Pancreas (tissue), 10 donors: Measurements from ENCODE around the gene DOCK10. TPM values are rescaled to one million over a fixed set of nuclear protein-coding genes. Genes with fewer than 3 reads are reported as not detected.

Experiments used
- ATAC-seq, 4 donors: fragments of 200-7000 bp; cut with Tn5 transposase; one replicate each; pipeline versions ENCODE4 v1.8.0 to v1.9.1; 2020; ENCODE audit warnings: mild to moderate bottlenecking in 4 of 4, moderate library complexity in 4 of 4
- DNase-seq, 6 donors: peaks; one replicate each; pipeline ENCODE4 v3.0.0-alpha.2; 2020
- FAIRE-seq: peaks from 2 replicates; lab custom pipeline; 2012; peaks lifted over from hg19 to GRCh38; lab: Jason Lieb, UNC
- H3K27ac ChIP-seq, 4 donors: fragments of 200-600 bp; sonication (generic); 1 replicate in 3 of 4; 2 replicates in 1 of 4; pipeline versions ENCODE4 v1.5.0 to v1.8.0; 2020
- H3K27me3 ChIP-seq, 4 donors: fragments of 200-600 bp; one replicate each; pipeline ENCODE4 v1.8.0; 2021
- H3K36me3 ChIP-seq, 3 donors: fragments of 200-600 bp; sonication (generic) in 1 of 3; one replicate each; pipeline versions ENCODE4 v1.5.0 to v1.8.0; 2020 to 2021
- H3K4me1 ChIP-seq, 3 donors: fragments of 200-600 bp; one replicate each; pipeline ENCODE4 v1.8.0; 2021
- H3K4me3 ChIP-seq, 4 donors: fragments of 200-600 bp; sonication (generic) in 2 of 4; one replicate each; pipeline versions ENCODE4 v1.5.0 to v1.8.0; 2020 to 2021
- H3K9me3 ChIP-seq, 4 donors: fragments of 200-600 bp; one replicate each; pipeline ENCODE4 v1.8.0; 2021
- CTCF ChIP-seq, 4 donors: fragments of 200-600 bp; sonication (generic) in 3 of 4; IDR thresholded peaks; one replicate each; pipeline versions ENCODE4 v1.5.0 to v1.8.0; 2021; ENCODE audit warnings: antibody characterized with exemption in 4 of 4
- WGBS, 2 donors: extraction: QIAGEN DNeasy Blood & Tissue Kit; methylation state at CpG; one replicate each; pipeline ENCODE4 v1.1.7; 2013; 5-methylcytosine and 5-hydroxymethylcytosine counted together
- intact Hi-C, 3 donors: fragments of 100-400 bp; cut with DNase I; formaldehyde crosslinking; loops; one replicate each; pipeline versions ENCODE4 v1.11.1 to v1.14.2; 2022
- polyA plus RNA-seq, 2 donors: library from polyadenylated mRNA; stranded (reverse); fragments of 200-250 nt; gene quantifications; one replicate each; pipeline ENCODE4 v1.2.3, GENCODE V29; 2013
- total RNA-seq, 6 donors: library from RNA; stranded (reverse); fragmentation: NEBNext Ultra II Directional in 4 of 6; extraction: Animal tissue kit (Norgen Biotek cat#: 25700) in 4 of 6; gene quantifications; one replicate each; pipeline versions ENCODE4 v1.2.1 to v1.2.4, GENCODE V29; 2021 to 2023
- donor health status: healthy with polysubstance abuse.
- donor health status: DM: no; HTN: no; CAD: no; lungs with moderate emphysema.
- donor health status: DM: no; HTN: no; CAD: no.
- donor health status: control.
- donor health status: control.
- donor health status: Bipolar disorder and iron deficiency.
- donor health status: DM: yes; HTN: yes; CAD: no.
- donor health status: DM: no; HTN: no; CAD: no.
- donor health status: DM: no; HTN: no; CAD: no.
- donor health status: DM: yes; HTN: yes; CAD: no.

Gene DOCK10
- total and polyA plus RNA-seq, 8 donors, result 0.95 to 16.3 (median 2.7) TPM

GRCh38 chr2:224931956-224932355, 110.3 kb downstream of the DOCK10 start:
- Histone ChIP-seq H3K27ac (no peak overlapping the region), H3K9me3 (no peaks in the 10 kb centered on the region), H3K4me1 (peaks cover 0 to 5% (median 0%) of the 10 kb centered on the region in 3 donors), H3K27me3 (no peaks in the 10 kb centered on the region), H3K4me3 (no peak overlapping the region), H3K36me3 (no peaks in the 10 kb centered on the region)
- no peak for FAIRE-seq
- no peak for DNase-seq
- intact Hi-C loops, result no loop called here
- TF ChIP-seq CTCF (IDR thresholded peaks at IDR 0.05), result no peak
- 61 to 62% methylated on average over 4 of the region's 4 CpGs for WGBS, 2 donors
- no peak for ATAC-seq

DNA sequence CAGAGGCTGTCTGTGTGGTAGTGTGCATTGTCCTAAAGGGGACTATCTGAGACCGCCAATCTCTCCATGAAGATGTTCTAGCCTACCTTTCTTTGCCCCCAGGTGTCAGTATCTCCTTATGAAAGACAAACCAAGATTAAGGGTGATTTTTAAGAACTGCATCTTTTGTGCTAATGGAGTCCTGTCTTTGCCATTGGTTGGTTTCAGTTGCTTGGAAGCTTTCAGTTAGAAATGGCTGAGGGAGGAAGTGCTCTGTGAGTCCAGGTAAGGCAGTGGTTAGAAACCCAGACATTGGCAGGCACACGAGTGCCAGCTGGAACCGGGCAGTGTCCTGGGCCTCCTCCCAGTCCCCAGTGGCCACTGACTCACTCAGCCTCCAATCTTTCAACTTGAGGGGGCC, 111.3 kb downstream of the DOCK10 start:
- DNase-seq, result no peak
- FAIRE-seq, result no peak
- Histone ChIP-seq H3K4me3 (no peak overlapping the region), H3K4me1 (peaks cover 0 to 5% (median 0%) of the 10 kb centered on the region in 3 donors), H3K9me3 (no peaks in the 10 kb centered on the region), H3K27ac (no peak overlapping the region), H3K36me3 (no peaks in the 10 kb centered on the region), H3K27me3 (no peaks in the 10 kb centered on the region)
- no peak for TF ChIP-seq CTCF (IDR thresholded peaks at IDR 0.05)
- 82 to 86% methylated on average over 3 of the region's 3 CpGs for WGBS, 2 donors
- intact Hi-C loops, result no loop called here
- no peak for ATAC-seq

DNA sequence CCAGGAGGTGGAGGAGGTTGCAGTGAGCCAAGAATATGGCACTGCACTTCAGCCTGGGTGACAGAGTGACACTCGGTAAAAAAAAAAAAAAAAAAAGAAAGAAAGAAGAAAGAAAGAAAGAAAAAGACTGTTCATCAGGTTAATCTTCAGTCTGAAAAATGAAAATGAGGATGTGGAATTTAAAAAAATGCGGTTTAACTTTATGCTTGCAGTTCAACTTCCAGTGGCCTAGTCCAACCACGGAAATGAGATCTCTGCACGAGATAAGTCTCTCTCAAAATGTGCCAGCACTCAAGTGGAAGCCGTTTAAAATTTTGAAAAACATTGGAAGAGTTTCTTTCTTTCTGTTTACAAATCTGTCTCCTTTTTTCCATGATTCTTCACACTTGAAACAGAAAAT, 112.1 kb downstream of the DOCK10 start:
- intact Hi-C loops, result no loop called here
- Histone ChIP-seq H3K27ac (no peak overlapping the region), H3K4me3 (no peak overlapping the region), H3K9me3 (no peaks in the 10 kb centered on the region), H3K4me1 (peaks cover 0 to 5% (median 0%) of the 10 kb centered on the region in 3 donors), H3K36me3 (no peaks in the 10 kb centered on the region), H3K27me3 (no peaks in the 10 kb centered on the region)
- DNase-seq (no peak), FAIRE-seq (no peak), ATAC-seq (peak in 1 of 4 donors; percentile 29)
- TF ChIP-seq CTCF (IDR thresholded peaks at IDR 0.05), result no peak
- WGBS, 2 donors, result 67 to 79% methylated on average over 5 of the region's 5 CpGs

DNA sequence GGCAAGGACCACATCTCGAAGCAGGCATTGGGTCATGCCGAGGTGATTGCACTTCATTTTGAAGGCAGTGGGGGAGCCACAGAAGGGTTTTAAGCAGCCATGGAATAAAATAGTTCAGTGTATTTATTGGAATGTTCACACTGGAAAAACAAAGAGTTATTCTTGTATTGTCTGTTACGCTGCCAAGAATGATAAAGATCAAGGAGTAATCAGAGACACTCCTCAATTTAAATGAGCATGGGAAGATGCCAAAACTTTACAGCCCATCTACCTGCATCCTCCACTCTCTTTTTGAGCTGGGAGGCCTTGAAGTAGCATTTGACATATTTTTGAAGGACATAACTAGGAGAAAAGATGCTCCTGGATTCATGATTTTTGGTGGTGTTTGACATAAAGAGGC, 112.8 kb downstream of the DOCK10 start:
- WGBS, 2 donors, result 71 to 88% methylated on average over 3 of the region's 3 CpGs
- no peak for ATAC-seq
- no peaks in the 10 kb centered on the region for H3K9me3 ChIP-seq
- H3K27ac ChIP-seq, result no peak overlapping the region
- DNase-seq, result no peak
- H3K4me1 ChIP-seq, result peaks cover 0 to 5% (median 0%) of the 10 kb centered on the region in 3 donors
- no peak for TF ChIP-seq CTCF (IDR thresholded peaks at IDR 0.05)
- no peak overlapping the region for H3K4me3 ChIP-seq
- no peaks in the 10 kb centered on the region for H3K36me3 ChIP-seq
- intact Hi-C loops, result no loop called here
- H3K27me3 ChIP-seq, result no peaks in the 10 kb centered on the region
- FAIRE-seq, result no peak

GRCh38 chr2:224927646-224928173, 114.6 kb downstream of the DOCK10 start:
- H3K27me3 ChIP-seq, result no peaks in the 10 kb centered on the region
- intact Hi-C loops, result no loop called here
- H3K4me1 ChIP-seq, result peaks cover 0 to 5% (median 0%) of the 10 kb centered on the region in 3 donors
- no peaks in the 10 kb centered on the region for H3K9me3 ChIP-seq
- H3K4me3 ChIP-seq, result no peak overlapping the region
- H3K36me3 ChIP-seq, result no peaks in the 10 kb centered on the region
- peak overlapping the region in 1 of 4 donors; percentile 49 for H3K27ac ChIP-seq
- TF ChIP-seq CTCF (IDR thresholded peaks at IDR 0.05), result no peak
- peak; percentile 55 to 89 (median 77) for ATAC-seq
- 24 to 34% methylated on average over 7 of the region's 7 CpGs for WGBS, 2 donors
- no peak for FAIRE-seq
- DNase-seq, result no peak
